Sigmoid colon (tissue), 7 donors: ENCODE data around the gene CFAP61. TPM values are rescaled to one million over a fixed set of nuclear protein-coding genes. Genes with fewer than 3 reads are reported as not detected.

ENCODE experiments used
- DNase-seq: peaks from one replicate; pipeline ENCODE4 v3.0.0-alpha.2; 2019
- H3K27ac ChIP-seq, 4 donors: fragments of 200-600 bp; sonication (generic); one replicate each; pipeline ENCODE4 v1.5.1; 2016 to 2019; ENCODE audit warnings: mild to moderate bottlenecking in 1 of 4
- H3K27me3 ChIP-seq, 3 donors: fragments of 200-600 bp; sonication (generic); one replicate each; pipeline ENCODE4 v1.5.1; 2019; ENCODE audit warnings: mild to moderate bottlenecking in 1 of 3
- H3K36me3 ChIP-seq, 4 donors: fragments of 200-600 bp; sonication (generic); one replicate each; pipeline ENCODE4 v1.5.1; 2016 to 2019
- H3K4me1 ChIP-seq, 4 donors: fragments of 200-600 bp; sonication (generic); one replicate each; pipeline ENCODE4 v1.5.1; 2017 to 2019
- H3K4me3 ChIP-seq, 4 donors: fragments of 200-600 bp; sonication (generic); one replicate each; pipeline ENCODE4 v1.5.1; 2017 to 2019; ENCODE audit warnings: mild to moderate bottlenecking in 2 of 4, moderate library complexity in 1 of 4
- H3K9me3 ChIP-seq, 4 donors: fragments of 200-600 bp in 3 of 4; sonication (generic) in 3 of 4; one replicate each; pipeline versions ENCODE4 v1.5.1 to v1.6.1; 2013 to 2019
- CTCF ChIP-seq, 4 experiments: fragments of 450-650 bp in 3 of 4; fragments of 200-600 bp in 1 of 4; IDR thresholded peaks; one replicate each; pipeline ENCODE4 v1.5.1; 2016 to 2019; ENCODE audit warnings: antibody characterized with exemption in 4 of 4, mild to moderate bottlenecking in 3 of 4, moderate library complexity in 2 of 4
- EP300 ChIP-seq, 4 donors: sonication (generic); formaldehyde crosslinking; IDR thresholded peaks; one replicate each; pipeline ENCODE4 v1.6.1; 2017; ENCODE audit warnings: antibody characterized with exemption in 4 of 4
- POLR2A ChIP-seq, 2 donors: fragments of 450-650 bp; IDR thresholded peaks; one replicate each; pipeline ENCODE4 v1.6.1; 2016; ENCODE audit warnings: antibody characterized with exemption in 2 of 2, mild to moderate bottlenecking in 2 of 2, moderate library complexity in 2 of 2
- POLR2AphosphoS5 ChIP-seq, 4 donors: sonication (generic); formaldehyde crosslinking; IDR thresholded peaks; one replicate each; pipeline ENCODE4 v1.6.1; 2017; ENCODE audit warnings: antibody characterized with exemption in 4 of 4
- WGBS, 2 donors: extraction: QIAGEN DNeasy Blood & Tissue Kit; methylation state at CpG; one replicate each; pipeline ENCODE4 v1.1.7; 2013; 5-methylcytosine and 5-hydroxymethylcytosine counted together
- intact Hi-C: fragments of 100-400 bp; cut with DNase I; formaldehyde crosslinking; loops from one replicate; pipeline ENCODE4 v1.15.1; 2023
- polyA plus RNA-seq, 3 donors: library from polyadenylated mRNA; stranded (reverse); fragments of 200-250 nt; gene quantifications; one replicate each; pipeline ENCODE4 v1.2.3, GENCODE V29; 2013
- total RNA-seq, 4 donors: library from RNA; depleted of rRNA; stranded (reverse); fragments of >200 nt; gene quantifications; one replicate each; pipeline ENCODE4 v1.1.0, GENCODE V29; 2016
- donor health status: healthy with polysubstance abuse.
- donor health status: Bipolar disorder and iron deficiency.
- donor health status: healthy.

Gene CFAP61
- total and polyA plus RNA-seq, 7 donors: 0.15 to 2.0 (median 0.44) TPM; not detected in 3

DNA sequence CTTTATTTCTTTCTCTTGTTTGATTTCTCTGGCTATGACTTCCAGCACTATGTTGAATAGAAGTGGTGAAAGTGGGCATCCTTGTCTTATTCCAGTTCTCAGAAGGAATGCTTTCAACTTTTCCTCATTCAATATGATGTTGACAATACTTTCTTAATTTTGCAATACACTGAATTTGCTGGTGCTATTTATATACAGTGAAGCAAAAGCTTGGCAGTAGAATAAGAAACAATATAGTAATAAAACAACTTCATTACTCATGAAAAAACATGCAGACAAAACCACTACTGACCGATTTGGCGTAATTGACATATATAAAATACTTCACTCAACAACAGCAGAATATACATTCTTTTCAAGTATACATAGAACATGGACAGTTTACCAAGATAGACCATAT, 96.4 kb downstream of the CFAP61 start:
- H3K9me3 ChIP-seq: peaks cover 0 to 4% (median 2%) of the 10 kb centered on the region in 4 donors
- no peak for DNase-seq
- peaks cover 0 to 5% (median 0%) of the 10 kb centered on the region in 3 donors for H3K27me3 ChIP-seq
- H3K4me1 ChIP-seq: no peaks in the 10 kb centered on the region
- no peak overlapping the region for H3K4me3 ChIP-seq
- H3K36me3 ChIP-seq: no peaks in the 10 kb centered on the region
- H3K27ac ChIP-seq: no peak overlapping the region
- intact Hi-C loops: no loop called here
- 56 to 91% methylated on average over 2 of the region's 2 CpGs for WGBS, 2 donors
- TF ChIP-seq EP300 (IDR thresholded peaks at IDR 0.05) (no peak), CTCF (IDR thresholded peaks at IDR 0.05) (no peak), POLR2A (IDR thresholded peaks at IDR 0.05) (no peak), POLR2AphosphoS5 (IDR thresholded peaks at IDR 0.05) (no peak)

GRCh38 chr20:20150241-20150640, 97.9 kb downstream of the CFAP61 start:
- Histone ChIP-seq H3K4me3 (no peak overlapping the region), H3K9me3 (peaks cover 0 to 4% (median 2%) of the 10 kb centered on the region in 4 donors), H3K4me1 (no peaks in the 10 kb centered on the region), H3K27me3 (peaks cover 0 to 5% (median 0%) of the 10 kb centered on the region in 3 donors), H3K27ac (no peak overlapping the region), H3K36me3 (no peaks in the 10 kb centered on the region)
- no peak for DNase-seq
- no peak for TF ChIP-seq CTCF (IDR thresholded peaks at IDR 0.05)
- no peak for TF ChIP-seq POLR2AphosphoS5 (IDR thresholded peaks at IDR 0.05)
- no peak for TF ChIP-seq POLR2A (IDR thresholded peaks at IDR 0.05)
- TF ChIP-seq EP300 (IDR thresholded peaks at IDR 0.05): no peak
- intact Hi-C loops: no loop called here
- WGBS, 2 donors: 64 to 80% methylated on average over 2 of the region's 2 CpGs

DNA sequence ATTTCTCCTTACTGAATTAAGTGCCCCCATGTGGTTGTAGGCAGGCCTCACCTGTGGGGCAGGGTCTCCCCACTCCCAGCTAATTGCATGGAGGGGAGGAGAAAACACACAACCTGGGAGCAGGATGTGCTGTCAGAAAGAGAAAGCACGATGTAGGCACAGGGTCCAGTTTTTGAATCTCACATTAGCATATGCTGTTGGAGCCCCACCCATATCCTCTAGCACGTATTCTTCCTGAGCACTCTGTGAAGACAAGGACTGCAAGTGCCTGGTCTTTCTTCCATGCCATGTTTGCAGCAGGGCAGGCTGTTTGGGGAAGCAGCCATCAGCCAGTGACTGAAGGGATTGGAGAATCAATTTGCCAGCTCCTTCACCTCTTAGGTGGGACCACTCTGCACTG, 108.2 kb downstream of the CFAP61 start:
- no peak for DNase-seq
- WGBS, 2 donors: 13 to 31% methylated on average over 2 of the region's 2 CpGs
- TF ChIP-seq POLR2AphosphoS5 (IDR thresholded peaks at IDR 0.05): no peak
- TF ChIP-seq POLR2A (IDR thresholded peaks at IDR 0.05): no peak
- no peak for TF ChIP-seq CTCF (IDR thresholded peaks at IDR 0.05)
- TF ChIP-seq EP300 (IDR thresholded peaks at IDR 0.05): no peak
- intact Hi-C loops: no loop called here
- Histone ChIP-seq H3K4me3 (no peak overlapping the region), H3K9me3 (no peaks in the 10 kb centered on the region), H3K36me3 (no peaks in the 10 kb centered on the region), H3K4me1 (no peaks in the 10 kb centered on the region), H3K27ac (no peak overlapping the region), H3K27me3 (no peaks in the 10 kb centered on the region)

DNA sequence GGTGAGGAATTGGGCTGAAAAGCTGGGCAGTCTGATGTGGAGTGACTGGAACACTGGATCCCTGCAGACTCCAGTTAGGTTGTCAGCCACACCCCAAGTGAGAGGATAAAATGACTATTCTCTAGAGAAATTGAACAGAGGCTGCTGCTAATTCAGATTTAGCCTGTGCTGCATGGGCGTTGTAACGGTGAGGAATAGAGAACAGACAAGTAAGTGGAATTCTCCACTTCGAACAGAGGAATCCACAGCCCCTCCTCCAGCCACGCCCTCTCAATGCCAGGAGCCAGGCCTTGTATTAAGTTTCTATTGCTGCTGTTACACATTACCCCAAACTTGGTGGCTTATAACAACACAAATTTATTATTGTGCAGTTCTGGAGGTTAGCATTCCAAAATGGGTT, 109.3 kb downstream of the CFAP61 start:
- Histone ChIP-seq H3K4me1 (no peaks in the 10 kb centered on the region), H3K4me3 (no peak overlapping the region), H3K9me3 (no peaks in the 10 kb centered on the region), H3K36me3 (no peaks in the 10 kb centered on the region), H3K27me3 (no peaks in the 10 kb centered on the region), H3K27ac (no peak overlapping the region)
- intact Hi-C loops: no loop called here
- TF ChIP-seq CTCF (IDR thresholded peaks at IDR 0.05) (no peak), EP300 (IDR thresholded peaks at IDR 0.05) (no peak), POLR2AphosphoS5 (IDR thresholded peaks at IDR 0.05) (no peak), POLR2A (IDR thresholded peaks at IDR 0.05) (no peak)
- no peak for DNase-seq
- WGBS, 2 donors: 29 to 64% methylated on average over 4 of the region's 4 CpGs

DNA sequence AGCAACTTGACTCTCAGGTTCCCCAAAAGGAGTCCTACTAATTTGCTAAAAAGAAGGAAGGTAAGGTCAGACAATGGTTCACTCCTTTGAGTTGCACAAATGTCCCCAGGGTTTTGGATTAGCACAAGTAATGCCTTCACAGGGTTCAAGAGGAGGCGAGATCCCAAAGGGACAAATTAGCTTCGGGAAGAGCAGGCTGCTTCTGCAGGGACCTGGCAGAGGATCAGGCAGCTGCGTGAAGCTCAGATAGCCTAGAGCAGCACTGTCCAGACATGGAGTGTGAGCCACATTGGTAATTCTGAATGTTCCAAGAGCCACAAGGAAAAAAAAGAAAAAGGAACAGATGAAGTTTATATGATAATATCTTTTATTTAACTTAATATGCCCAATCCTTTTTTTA, 115.4 kb downstream of the CFAP61 start:
- no peak for TF ChIP-seq POLR2AphosphoS5 (IDR thresholded peaks at IDR 0.05)
- intact Hi-C loops: no loop called here
- WGBS, 2 donors: 84 to 89% methylated on average over 3 of the region's 3 CpGs

More for the DNA sequence above, 115.4 kb downstream of the CFAP61 start:
- no peaks in the 10 kb centered on the region for H3K27me3 ChIP-seq
- no peak overlapping the region for H3K27ac ChIP-seq
- peaks cover 0 to 2% (median 0%) of the 10 kb centered on the region in 4 donors for H3K9me3 ChIP-seq
- no peaks in the 10 kb centered on the region for H3K4me1 ChIP-seq
- no peak for DNase-seq
- H3K4me3 ChIP-seq: no peak overlapping the region
- no peaks in the 10 kb centered on the region for H3K36me3 ChIP-seq
